Naive thymus-derived CD4-positive, alpha-beta T cell (primary cell): Measurements from ENCODE around the gene SPRTN. TPM values are rescaled to one million over a fixed set of nuclear protein-coding genes. Genes with fewer than 3 reads are reported as not detected.

ENCODE experiments used
- ATAC-seq: fragments of 150-1000 bp; cut with Tn5 transposase; 2 replicates; pipeline ENCODE4 v1.10.0; 2021; ENCODE audit warnings: mild to moderate bottlenecking, moderate library complexity
- CTCF ChIA-PET: fragments of 350-600 bp; sonication (Branson Sonifier 250); formaldehyde crosslinking; loops from one replicate; lab custom pipeline; 2021; ENCODE audit warnings: antibody characterized with exemption; lab: Charles Lee
- POLR2A ChIA-PET: fragments of 350-600 bp; sonication (Branson Sonifier 250); formaldehyde crosslinking; loops from one replicate; lab custom pipeline; 2021; ENCODE audit warnings: antibody characterized with exemption, inconsistent platforms; lab: Charles Lee
- DNase-seq, 9 donors: peaks; one replicate each; pipeline versions ENCODE4 v3.0.0 to v3.0.0-alpha.2; 2020 to 2022; ENCODE audit warnings: mixed read lengths in 1 of 9
- H3K27ac ChIP-seq: one replicate; pipeline ENCODE4 v1.7.0; 2013; ENCODE audit warnings: mild to moderate bottlenecking, low read depth, low read length, moderate library complexity
- H3K27me3 ChIP-seq, 2 donors: one replicate each; pipeline ENCODE4 v1.7.0; 2013; ENCODE audit warnings: low read length in 2 of 2, mild to moderate bottlenecking in 2 of 2, moderate library complexity in 2 of 2; ENCODE audit not compliant: control insufficient read depth in 2 of 2, insufficient read depth in 2 of 2
- H3K36me3 ChIP-seq, 3 experiments: 1 replicate in 2 of 3; 2 replicates in 1 of 3; pipeline ENCODE4 v1.7.0; 2013; ENCODE audit warnings: low read length in 3 of 3, mild to moderate bottlenecking in 3 of 3, moderate library complexity in 1 of 3; ENCODE audit not compliant: insufficient read depth in 3 of 3, control insufficient read depth in 2 of 3
- H3K4me1 ChIP-seq, 2 donors: one replicate each; pipeline ENCODE4 v1.7.0; 2013; ENCODE audit warnings: low read length in 2 of 2, mild to moderate bottlenecking in 2 of 2, moderate library complexity in 1 of 2; ENCODE audit not compliant: control insufficient read depth in 2 of 2, insufficient read depth in 2 of 2
- H3K4me3 ChIP-seq: 2 replicates; pipeline ENCODE4 v1.7.0; 2013; ENCODE audit warnings: mild to moderate bottlenecking, low read length
- H3K9me3 ChIP-seq, 3 experiments: 1 replicate in 2 of 3; 2 replicates in 1 of 3; pipeline ENCODE4 v1.7.0; 2013; ENCODE audit warnings: low read length in 3 of 3; ENCODE audit not compliant: control insufficient read depth in 2 of 3
- H3K27ac Mint-ChIP-seq, 9 donors: one replicate each; pipeline ENCODE4 v1.8.0; 2020 to 2022; ENCODE audit warnings: mixed read lengths in 9 of 9, mild to moderate bottlenecking in 8 of 9, moderate library complexity in 5 of 9, inconsistent platforms in 2 of 9
- H3K27me3 Mint-ChIP-seq, 5 donors: one replicate each; pipeline ENCODE4 v1.8.0; 2021 to 2022; ENCODE audit warnings: mixed read lengths in 5 of 5, mild to moderate bottlenecking in 1 of 5
- H3K36me3 Mint-ChIP-seq, 5 donors: one replicate each; pipeline ENCODE4 v1.8.0; 2020 to 2022; ENCODE audit warnings: mixed read lengths in 5 of 5, mild to moderate bottlenecking in 3 of 5, inconsistent platforms in 1 of 5
- H3K4me1 Mint-ChIP-seq, 7 donors: one replicate each; pipeline ENCODE4 v1.8.0; 2020 to 2022; ENCODE audit warnings: mixed read lengths in 7 of 7, mild to moderate bottlenecking in 3 of 7, inconsistent platforms in 1 of 7
- H3K4me3 Mint-ChIP-seq, 10 donors: one replicate each; pipeline ENCODE4 v1.8.0; 2020 to 2022; ENCODE audit warnings: mild to moderate bottlenecking in 10 of 10, mixed read lengths in 10 of 10, moderate library complexity in 6 of 10, inconsistent platforms in 2 of 10
- H3K9me3 Mint-ChIP-seq, 11 donors: one replicate each; pipeline ENCODE4 v1.8.0; 2020 to 2022; ENCODE audit warnings: mixed read lengths in 11 of 11, mild to moderate bottlenecking in 4 of 11, inconsistent platforms in 1 of 11, moderate library complexity in 1 of 11
- intact Hi-C, 2 donors: fragments of 100-400 bp; cut with micrococcal nuclease; formaldehyde crosslinking; loops; one replicate each; pipeline ENCODE4 v1.15.1; 2023
- polyA plus RNA-seq, 2 donors: library from polyadenylated mRNA; unstranded; fragments of 300-500 nt; fragmentation: Illumina TruSeq; gene quantifications; one replicate each; pipeline ENCODE4 v1.2.3, GENCODE V29; 2021
- total RNA-seq, 6 experiments: library from RNA in 5 of 6; stranded (reverse) in 5 of 6; gene quantifications; 1 replicate in 5 of 6; 2 replicates in 1 of 6; pipeline ENCODE4 v1.2.3 and lab custom pipeline; 2021 to 2026

SPRTN gene
- total and polyA plus RNA-seq, 7 experiments from 2014 or later: 12.5 to 25.7 (median 17.0) TPM

- H3K27me3 ChIP-seq: no peaks in the 10 kb centered on the region
- Mint-ChIP-seq H3K4me3 (no peak overlapping the region), H3K36me3 (peaks cover 0 to 14% (median 10%) of the 10 kb centered on the region in 5 donors), H3K4me1 (peaks cover 22 to 55% (median 44%) of the 10 kb centered on the region in 7 donors), H3K27me3 (no peaks in the 10 kb centered on the region), H3K9me3 (no peaks in the 10 kb centered on the region), H3K27ac (no peak overlapping the region)
- ATAC-seq (no peak), DNase-seq (no peak)
- no peaks in the 10 kb centered on the region for H3K4me1 ChIP-seq
- intact Hi-C loops: no loop called here
- ChIA-PET POLR2A (no interaction called here), CTCF (no interaction called here)
- no peaks in the 10 kb centered on the region for H3K9me3 ChIP-seq
- H3K4me3 ChIP-seq: no peak overlapping the region
- H3K36me3 ChIP-seq: no peaks in the 10 kb centered on the region
- no peak overlapping the region for H3K27ac ChIP-seq
These were observed 47.3 kb downstream of the SPRTN start for GRCh38 chr1:231385416-231385748.

- Mint-ChIP-seq H3K27me3 (no peaks in the 10 kb centered on the region), H3K27ac (peak overlapping the region in 1 of 9 donors; percentile 32), H3K4me1 (peaks cover 24 to 59% (median 47%) of the 10 kb centered on the region in 7 donors), H3K36me3 (peaks cover 0 to 16% (median 10%) of the 10 kb centered on the region in 5 donors), H3K9me3 (no peaks in the 10 kb centered on the region), H3K4me3 (no peak overlapping the region)
- Histone ChIP-seq H3K9me3 (no peaks in the 10 kb centered on the region), H3K4me1 (no peaks in the 10 kb centered on the region), H3K4me3 (no peak overlapping the region), H3K27ac (no peak overlapping the region), H3K27me3 (no peaks in the 10 kb centered on the region), H3K36me3 (no peaks in the 10 kb centered on the region)
- CTCF ChIA-PET: interaction anchor here (0.6 kb wide), 1 partner anchor 1942 kb away, joined by 9 read pairs; no protein-coding TSS in a partner anchor
- ATAC-seq (no peak), DNase-seq (no peak)
- intact Hi-C loops: no loop called here
- POLR2A ChIA-PET: interaction anchor here (0.6 kb wide), 1 partner anchor 18 kb away, joined by 4 read pairs; no protein-coding TSS in a partner anchor
These were observed 48.4 kb downstream of the SPRTN start for GRCh38 chr1:231386466-231386865.

DNA sequence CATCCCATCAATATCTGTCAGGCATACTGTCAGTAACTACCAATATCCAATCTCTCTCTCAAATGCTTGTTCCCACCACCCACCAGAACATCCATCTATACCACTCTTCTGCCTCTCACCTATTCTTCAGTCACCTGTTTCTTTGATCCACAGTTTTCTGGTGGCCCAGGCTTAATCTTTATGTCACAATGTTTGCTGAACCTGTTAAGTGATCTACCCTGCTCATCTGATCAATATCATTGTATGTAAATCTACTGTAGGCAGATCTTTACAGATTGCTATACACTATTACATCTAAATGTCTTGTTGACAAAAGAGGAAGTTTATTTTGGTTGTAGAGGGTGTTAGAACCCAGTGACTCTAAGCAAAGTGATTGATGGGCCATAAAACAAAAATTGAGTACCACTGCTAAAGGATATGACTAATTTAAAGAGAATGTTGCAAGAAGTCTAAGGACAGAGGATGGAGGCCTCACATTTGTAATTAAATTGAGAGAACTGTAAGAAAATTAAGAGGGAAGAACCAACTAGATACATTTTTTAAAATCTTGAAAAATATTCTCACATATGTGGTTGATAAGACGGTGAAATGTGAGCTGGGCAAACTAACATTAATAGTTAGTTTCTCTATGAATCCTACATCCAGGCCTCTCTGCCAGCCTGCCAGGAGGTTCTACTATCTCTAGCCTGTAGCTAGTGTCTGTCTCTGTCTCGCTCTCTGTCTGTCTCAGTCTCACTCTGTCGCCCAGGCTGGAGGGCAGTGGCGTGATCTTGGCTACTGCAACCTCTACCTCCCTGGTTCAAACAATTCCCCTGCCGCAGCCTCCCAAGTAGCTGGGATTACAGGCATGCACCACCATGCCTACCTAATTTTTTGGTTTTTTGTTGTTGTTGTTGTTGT, 49.9 kb downstream of the SPRTN start:
- H3K36me3 ChIP-seq: no peaks in the 10 kb centered on the region
- H3K27me3 Mint-ChIP-seq: no peaks in the 10 kb centered on the region
- ChIA-PET CTCF (interaction anchor here (0.6 kb wide), 1 partner anchor 650 kb away, joined by 3 read pairs; no protein-coding TSS in a partner anchor), POLR2A (no interaction called here)
- H3K9me3 ChIP-seq: no peaks in the 10 kb centered on the region
- peak overlapping the region in 2 of 10 donors; percentile 14 to 26 for H3K4me3 Mint-ChIP-seq
- DNase-seq (no peak), ATAC-seq (no peak)
- H3K4me1 Mint-ChIP-seq: peaks cover 19 to 57% (median 44%) of the 10 kb centered on the region in 7 donors
- peak overlapping the region in 5 of 9 donors; percentile 0 to 76 (median 10) for H3K27ac Mint-ChIP-seq
- H3K4me1 ChIP-seq: peaks cover 0 to 3% of the 10 kb centered on the region in 2 donors
- H3K9me3 Mint-ChIP-seq: no peaks in the 10 kb centered on the region
- no peak overlapping the region for H3K4me3 ChIP-seq
- no peaks in the 10 kb centered on the region for H3K27me3 ChIP-seq
- peaks cover 0 to 20% (median 17%) of the 10 kb centered on the region in 5 donors for H3K36me3 Mint-ChIP-seq
- intact Hi-C loops: no loop called here
- H3K27ac ChIP-seq: no peak overlapping the region

DNA sequence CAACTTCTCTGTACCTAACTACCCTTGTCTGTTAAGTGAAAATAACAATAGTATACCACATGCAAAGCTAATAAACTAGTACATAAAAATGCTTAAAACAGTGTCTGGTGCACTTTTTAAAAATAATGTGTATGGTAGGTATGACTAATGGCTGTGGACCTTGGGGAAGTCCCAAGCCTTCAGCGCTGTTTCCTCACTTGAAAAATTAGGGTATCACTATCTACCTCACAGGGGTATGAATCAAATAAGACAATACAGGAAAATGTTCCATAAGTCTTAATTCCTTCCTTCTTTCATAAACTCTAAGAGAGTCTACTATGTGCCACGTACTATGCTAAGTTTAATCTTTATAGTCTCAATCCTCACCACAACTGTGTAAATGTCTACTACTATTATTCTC, 52.0 kb downstream of the SPRTN start:
- Histone ChIP-seq H3K4me3 (no peak overlapping the region), H3K36me3 (no peaks in the 10 kb centered on the region), H3K4me1 (peaks cover 0 to 3% of the 10 kb centered on the region in 2 donors), H3K27me3 (no peaks in the 10 kb centered on the region), H3K27ac (no peak overlapping the region), H3K9me3 (no peaks in the 10 kb centered on the region)
- Mint-ChIP-seq H3K36me3 (peaks cover 0 to 20% (median 17%) of the 10 kb centered on the region in 5 donors), H3K9me3 (no peaks in the 10 kb centered on the region), H3K27me3 (no peaks in the 10 kb centered on the region), H3K4me3 (no peak overlapping the region), H3K4me1 (peaks cover 31 to 74% (median 61%) of the 10 kb centered on the region in 7 donors), H3K27ac (peak overlapping the region in 2 of 9 donors; percentile 33 to 35)
- peak; percentile 41 for ATAC-seq
- ChIA-PET CTCF (no interaction called here), POLR2A (no interaction called here)
- no peak for DNase-seq
- intact Hi-C loops: no loop called here

GRCh38 chr1:231392389-231393131, 54.5 kb downstream of the SPRTN start:
- no peak overlapping the region for H3K4me3 ChIP-seq
- Mint-ChIP-seq H3K36me3 (peaks cover 0 to 24% (median 18%) of the 10 kb centered on the region in 5 donors), H3K4me3 (no peak overlapping the region), H3K4me1 (peaks cover 51 to 87% (median 77%) of the 10 kb centered on the region in 7 donors), H3K27me3 (no peaks in the 10 kb centered on the region), H3K27ac (no peak overlapping the region), H3K9me3 (no peaks in the 10 kb centered on the region)
- H3K27me3 ChIP-seq: no peaks in the 10 kb centered on the region
- no peaks in the 10 kb centered on the region for H3K36me3 ChIP-seq
- ATAC-seq: no peak
- intact Hi-C loops: no loop called here
- DNase-seq: no peak
- H3K27ac ChIP-seq: no peak overlapping the region
- H3K4me1 ChIP-seq: peaks cover 0 to 3% of the 10 kb centered on the region in 2 donors
- ChIA-PET CTCF (no interaction called here), POLR2A (interaction anchor here (1.3 kb wide), 1 partner anchor 29 kb away, joined by 4 read pairs; the partner anchor contains the start of gene EGLN1)
- H3K9me3 ChIP-seq: no peaks in the 10 kb centered on the region

GRCh38 chr1:231393668-231394067, 55.6 kb downstream of the SPRTN start:
- no peak for DNase-seq
- peak overlapping the region in 3 of 9 donors; percentile 8 to 43 (median 10) for H3K27ac Mint-ChIP-seq
- ChIA-PET CTCF (no interaction called here), POLR2A (interaction anchor here (1.3 kb wide), 1 partner anchor 28 kb away, joined by 4 read pairs; the partner anchor contains the start of gene EGLN1)
- Histone ChIP-seq H3K4me1 (peaks cover 0 to 3% of the 10 kb centered on the region in 2 donors), H3K9me3 (no peaks in the 10 kb centered on the region), H3K36me3 (no peaks in the 10 kb centered on the region), H3K4me3 (no peak overlapping the region), H3K27me3 (no peaks in the 10 kb centered on the region), H3K27ac (no peak overlapping the region)
- intact Hi-C loops: no loop called here
- peaks cover 0 to 23% (median 18%) of the 10 kb centered on the region in 5 donors for H3K36me3 Mint-ChIP-seq
- ATAC-seq: no peak
- H3K27me3 Mint-ChIP-seq: no peaks in the 10 kb centered on the region
- H3K9me3 Mint-ChIP-seq: no peaks in the 10 kb centered on the region
- peaks cover 54 to 87% (median 81%) of the 10 kb centered on the region in 7 donors for H3K4me1 Mint-ChIP-seq
- no peak overlapping the region for H3K4me3 Mint-ChIP-seq
